GM19351 (cell line): ENCODE results near the gene ZC3HAV1.
"Not testable (repeated sequence)": the region's sequence is repeated elsewhere in the genome, so short reads cannot be mapped to it uniquely, and the experiment has no call there.

Source experiments
- ATAC-seq: cut with Tn5 transposase; IDR thresholded peaks from one replicate; pipeline ENCODE4 v1.9.1; 2021; ENCODE audit warnings: mild to moderate bottlenecking, moderate library complexity; ENCODE audit not compliant: unreplicated experiment

The ZC3HAV1 gene

DNA sequence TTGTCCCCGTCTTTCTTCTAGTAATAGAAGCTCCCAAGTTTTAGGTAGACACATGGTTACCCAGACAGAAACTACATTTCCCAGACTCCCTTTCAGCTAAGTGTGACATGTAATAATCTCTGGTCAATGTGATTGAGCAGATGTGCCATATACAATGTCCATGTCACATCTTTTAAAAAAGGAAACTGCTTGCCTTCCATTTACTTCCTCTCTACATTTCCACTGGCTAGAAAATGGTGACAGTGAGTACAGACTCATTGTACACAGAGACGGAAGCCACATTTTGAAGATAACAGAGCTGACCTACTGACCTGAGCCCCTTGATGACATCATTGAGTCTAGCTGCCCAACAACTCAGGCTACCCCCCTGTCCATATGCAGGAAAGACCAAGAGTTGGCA lies 21.3 kb downstream of the ZC3HAV1 start:
- no peak for ATAC-seq

DNA sequence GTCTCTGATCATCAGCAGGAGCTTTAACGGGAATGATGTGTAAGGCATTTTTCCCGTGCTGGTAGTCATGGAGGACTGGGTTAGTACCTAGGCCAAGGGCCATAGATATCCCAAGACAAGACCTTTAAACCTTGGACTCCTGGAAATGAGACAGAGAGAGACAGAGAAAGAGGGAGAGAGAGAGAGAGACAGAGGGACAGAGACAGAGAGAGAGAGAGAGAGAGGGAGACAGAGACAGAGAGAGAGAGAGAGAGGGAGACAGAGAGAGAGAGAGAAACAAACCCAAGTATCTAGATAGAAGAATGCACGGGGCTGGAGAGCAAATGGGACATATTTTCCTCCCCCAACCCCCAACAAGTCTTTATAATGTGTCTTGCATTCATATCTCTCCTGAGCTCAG lies 22.3 kb downstream of the ZC3HAV1 start:
- ATAC-seq = no peak

- ATAC-seq = no peak
Observed at GRCh38 chr7:139086454-139086853, 23.1 kb downstream of the ZC3HAV1 start.

DNA sequence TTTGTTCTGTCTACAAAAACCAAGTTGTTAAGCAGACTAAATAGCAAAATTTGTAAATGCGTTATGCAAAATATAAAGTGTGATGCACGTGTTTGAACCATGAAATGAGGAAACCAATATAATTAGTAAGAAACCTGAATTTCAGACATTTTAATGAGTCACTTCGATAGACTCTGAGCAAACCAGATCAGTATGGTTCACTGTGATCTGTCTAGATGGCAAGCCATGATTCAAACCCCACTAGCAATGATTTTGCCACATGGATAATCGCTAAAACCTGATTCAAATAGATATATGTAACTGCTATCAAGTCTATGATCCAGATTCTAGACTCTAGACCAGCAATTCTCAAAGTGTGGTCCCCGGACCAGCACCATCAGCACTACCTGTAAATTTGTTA lies 24.8 kb downstream of the ZC3HAV1 start:
- ATAC-seq = no peak

DNA sequence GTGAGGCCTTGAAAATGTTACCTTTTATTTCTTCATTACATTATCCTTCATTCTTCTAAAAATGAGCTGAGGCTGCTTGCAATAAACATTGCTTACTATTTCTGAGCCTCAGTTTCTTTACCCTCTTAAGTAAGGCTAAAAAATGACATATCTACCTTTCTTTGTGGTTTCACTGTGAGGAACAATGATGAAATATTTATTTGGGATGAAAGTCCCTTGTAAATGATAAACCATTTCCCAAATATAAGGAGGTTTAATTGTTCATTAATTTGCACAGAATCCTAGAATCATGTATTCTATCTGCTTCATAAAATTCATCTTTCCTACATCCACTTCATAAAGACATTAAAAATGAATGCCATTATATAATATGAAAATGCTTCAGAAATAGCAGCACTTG lies 27.9 kb downstream of the ZC3HAV1 start:
- no peak for ATAC-seq

- no peak for ATAC-seq
Observed at GRCh38 chr7:139080905-139081304, 28.6 kb downstream of the ZC3HAV1 start.

DNA sequence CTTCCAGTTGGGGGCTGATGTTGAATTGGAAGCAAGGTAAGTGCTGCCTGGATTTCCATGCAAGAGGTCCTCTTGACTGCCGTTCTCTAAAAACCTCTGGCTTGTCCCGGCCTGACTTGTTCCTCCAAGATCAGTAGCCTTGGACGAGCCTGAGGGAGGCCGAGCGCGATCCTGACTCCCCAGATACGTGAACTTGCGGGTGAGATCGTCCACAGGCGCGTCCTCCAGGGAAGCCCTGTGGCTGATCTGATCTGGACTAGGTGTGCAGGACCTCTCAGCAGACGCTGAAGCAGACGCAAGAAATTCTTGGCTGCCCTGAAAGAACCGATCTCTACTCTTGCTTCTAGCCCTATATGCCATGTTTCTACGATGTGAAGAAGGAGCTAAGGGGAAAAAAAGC lies 29.7 kb downstream of the ZC3HAV1 start:
- no peak for ATAC-seq

DNA sequence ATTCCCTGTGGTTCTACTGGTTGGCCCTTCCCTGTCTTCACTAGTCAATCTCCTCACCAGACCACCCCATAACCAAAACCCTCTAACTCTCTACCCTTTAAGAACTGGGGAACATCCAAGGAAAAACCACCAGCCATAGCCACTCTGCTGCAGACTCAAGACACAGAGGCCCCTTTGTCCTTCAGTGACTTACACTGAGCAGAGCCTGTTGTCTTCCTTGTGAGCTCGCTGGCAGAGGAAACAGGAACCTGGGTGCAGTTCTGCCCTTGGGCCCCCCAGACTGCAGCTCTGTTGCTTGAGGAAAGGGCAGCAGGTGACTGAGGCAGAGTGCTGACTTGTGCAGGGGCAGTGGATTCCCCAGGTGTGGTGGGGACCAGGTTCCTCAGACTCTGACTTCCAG lies 30.6 kb downstream of the ZC3HAV1 start:
- ATAC-seq = no peak

DNA sequence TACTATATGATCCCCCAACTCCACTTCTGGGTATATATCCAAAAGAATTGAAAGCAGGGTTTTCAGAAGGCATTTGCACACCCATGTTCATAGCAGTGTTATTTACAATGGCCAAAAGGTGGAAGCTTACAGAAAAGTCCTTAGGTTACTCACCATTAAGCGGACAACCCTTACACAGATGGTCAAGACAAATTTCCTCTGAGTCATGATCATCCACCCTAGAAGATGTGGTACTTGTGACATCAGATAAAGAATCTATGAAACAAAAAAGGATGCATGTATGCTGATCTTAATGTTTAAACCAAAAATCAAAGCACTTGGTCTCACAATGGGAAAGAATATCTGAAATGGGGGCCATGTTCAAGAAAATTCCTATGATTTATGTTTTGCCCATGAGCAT lies 31.1 kb downstream of the ZC3HAV1 start:
- no peak for ATAC-seq

- not testable (repeated sequence) for ATAC-seq
Observed at GRCh38 chr7:139077706-139078105, 31.8 kb downstream of the ZC3HAV1 start.

DNA sequence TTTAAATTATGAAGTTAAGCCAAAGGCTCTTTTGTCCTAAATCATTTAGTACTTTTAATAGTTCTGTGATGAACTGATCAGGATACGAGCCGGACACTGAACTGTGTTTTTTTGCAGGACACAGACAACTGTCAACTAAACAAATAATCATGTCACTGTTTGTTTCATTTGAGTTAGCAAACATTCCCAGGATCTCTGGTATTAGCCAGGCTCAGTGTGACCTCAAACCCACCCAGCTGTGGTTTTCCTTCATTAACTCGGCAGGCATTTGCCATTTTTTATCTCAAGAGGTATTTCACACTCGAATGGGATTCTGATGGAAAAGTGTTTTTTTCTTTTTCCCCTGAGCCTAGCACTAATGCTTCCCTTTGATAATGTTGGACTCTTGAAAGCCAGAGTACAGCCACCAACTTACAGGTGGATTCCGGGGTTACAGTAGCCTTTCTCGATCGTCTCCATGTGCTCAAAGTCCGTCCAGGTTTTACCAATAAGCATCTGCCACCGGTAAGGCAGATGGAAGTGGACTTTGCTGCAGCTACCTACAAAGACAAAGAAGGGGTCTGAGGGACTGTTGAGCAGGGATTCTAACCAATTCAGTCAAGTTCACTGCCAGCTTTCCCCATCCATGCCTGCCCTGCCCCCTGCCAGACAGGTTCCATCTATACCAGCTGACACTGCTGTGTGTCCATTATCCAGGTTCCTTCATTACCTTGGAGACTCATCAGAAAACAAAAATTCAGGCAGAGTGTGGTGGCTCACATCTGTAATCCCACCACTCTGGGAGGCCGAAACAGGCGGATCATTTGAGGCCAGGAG lies 33.4 kb downstream of the ZC3HAV1 start:
- no peak for ATAC-seq

GRCh38 chr7:139075031-139075652 lies 34.4 kb downstream of the ZC3HAV1 start:
- ATAC-seq = peak; percentile 91

GRCh38 chr7:139072796-139073195 lies 36.7 kb downstream of the ZC3HAV1 start:
- no peak for ATAC-seq

- no peak for ATAC-seq
Observed at GRCh38 chr7:139071680-139072079, 37.8 kb downstream of the ZC3HAV1 start.

- no peak for ATAC-seq
Observed at GRCh38 chr7:139068544-139069399, 40.7 kb downstream of the ZC3HAV1 start.

DNA sequence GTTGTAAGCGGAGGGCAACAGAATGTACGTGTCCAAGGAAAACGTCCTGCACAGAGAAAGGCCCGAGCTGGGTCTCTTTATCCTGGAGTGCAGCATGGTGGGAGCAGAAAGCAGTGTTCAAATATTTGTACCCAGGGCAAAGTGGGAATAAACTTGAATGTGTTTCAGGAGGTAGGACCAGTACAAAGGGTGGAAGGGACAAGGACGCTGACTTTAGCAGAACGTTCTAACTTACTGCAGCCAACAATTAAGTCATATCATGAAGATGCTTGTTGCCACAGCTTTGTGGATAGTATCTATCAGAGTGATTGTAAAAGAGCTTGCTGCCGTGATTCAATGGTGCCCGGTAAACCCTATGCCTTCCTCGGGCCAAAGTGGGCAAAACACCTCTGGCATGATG lies 43.2 kb downstream of the ZC3HAV1 start:
- no peak for ATAC-seq

GRCh38 chr7:139065323-139065722 lies 44.2 kb downstream of the ZC3HAV1 start:
- no peak for ATAC-seq

GRCh38 chr7:139061416-139061815 lies 48.1 kb downstream of the ZC3HAV1 start:
- no peak for ATAC-seq

DNA sequence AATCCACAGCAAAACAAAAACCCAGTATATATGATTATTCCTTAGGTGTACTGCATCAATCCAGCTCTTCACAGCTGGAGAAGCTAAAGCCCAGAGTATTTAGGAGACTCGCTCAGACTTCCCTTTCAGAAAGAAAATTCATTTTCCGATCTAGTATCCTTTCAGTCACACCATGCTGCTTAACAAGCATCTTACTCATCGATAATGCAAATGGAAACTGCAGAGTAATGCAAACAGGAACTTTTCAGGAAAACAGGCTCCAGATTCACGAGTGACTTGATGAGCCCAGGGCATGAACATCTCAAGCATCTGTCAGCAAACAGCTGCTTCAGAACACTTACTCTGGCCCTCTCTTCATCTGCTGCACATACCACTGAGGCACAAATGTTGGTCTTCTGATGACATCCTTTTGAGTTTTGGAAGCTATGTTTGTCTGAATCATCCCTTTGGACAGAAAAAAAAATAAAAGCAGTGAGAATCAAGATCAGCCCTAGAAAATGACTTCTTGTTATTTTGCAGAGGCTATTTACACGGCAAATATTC lies 48.8 kb downstream of the ZC3HAV1 start:
- no peak for ATAC-seq

DNA sequence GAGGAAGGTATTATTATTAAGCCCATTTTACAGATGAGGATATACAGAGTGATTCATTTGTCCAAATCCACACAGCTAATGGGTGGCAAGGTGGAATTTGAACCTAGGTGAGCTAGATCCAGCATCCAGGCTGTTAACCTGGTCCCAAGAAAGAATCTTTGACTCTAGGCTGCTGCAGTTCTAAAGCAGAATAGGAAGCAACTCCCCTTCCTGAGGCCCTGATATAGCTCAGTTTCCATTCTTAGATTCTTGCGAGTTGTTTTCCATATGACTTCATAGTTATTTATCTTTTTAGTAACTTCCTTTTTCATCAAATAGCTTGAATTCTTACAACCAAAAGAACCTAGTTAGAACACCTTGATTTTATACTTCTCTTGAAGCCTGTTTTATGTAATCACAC lies 49.6 kb downstream of the ZC3HAV1 start:
- no peak for ATAC-seq

DNA sequence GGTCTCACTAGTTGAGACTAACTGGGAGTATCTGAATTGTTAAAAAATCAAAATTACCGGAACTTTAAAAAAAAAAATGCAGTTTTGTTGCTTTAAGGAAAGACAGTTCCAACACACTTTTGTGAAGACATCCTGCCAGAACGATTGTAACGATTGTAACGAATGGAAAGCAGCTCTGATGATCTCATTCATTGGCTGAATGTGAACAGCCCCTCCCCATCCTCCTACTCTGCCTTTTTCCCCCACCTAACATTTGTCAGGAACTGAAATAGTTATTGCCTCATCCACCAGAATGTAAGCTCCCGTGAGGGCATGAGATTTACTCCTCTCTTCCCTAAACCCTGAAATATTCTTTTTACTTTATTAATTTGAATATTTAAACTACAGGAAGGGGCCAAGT lies 50.6 kb downstream of the ZC3HAV1 start:
- ATAC-seq = no peak
